ENCODE data around the gene TTC32.

Gene TTC32

DNA sequence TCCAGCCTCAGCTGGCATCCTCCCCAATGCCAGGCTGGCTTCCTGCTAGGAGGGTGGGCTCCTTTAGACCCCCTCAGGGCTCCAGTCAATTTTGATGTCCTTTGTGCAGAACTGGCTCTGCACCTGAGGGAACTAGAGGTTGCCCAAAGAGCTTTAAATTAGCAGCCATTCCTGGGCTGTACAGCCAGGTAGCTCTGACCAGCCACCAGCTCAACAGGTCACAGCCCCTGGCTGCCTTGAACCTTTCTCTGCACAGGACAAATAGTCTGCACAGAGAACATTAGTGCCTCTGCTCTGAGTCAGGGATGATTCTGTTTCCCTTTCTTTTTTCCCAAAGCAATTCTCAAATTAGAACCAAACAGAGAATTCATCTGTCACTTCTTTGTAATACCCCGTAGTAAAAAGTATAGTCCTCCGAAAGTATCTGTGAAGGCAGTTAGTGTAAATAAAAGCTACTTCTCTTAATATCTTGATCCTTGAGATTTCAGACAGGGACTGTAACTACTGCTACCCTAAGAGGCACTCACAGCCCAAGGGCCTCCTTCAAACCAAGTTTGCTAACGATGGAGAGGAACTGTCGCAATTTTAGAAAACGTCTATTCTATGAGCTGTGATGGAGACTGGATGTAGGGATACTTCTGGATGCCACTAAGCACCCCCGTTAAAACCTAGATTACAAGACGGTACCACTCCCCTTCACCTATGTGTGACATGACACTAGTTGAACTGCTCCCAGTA lies 3.0 kb downstream of the TTC32 start:
- H3K4me3 ChIP-seq (ENCODE audit: low read length) = no peak overlapping the region
- DNase-seq = no peak
- no peak overlapping the region for H3K27ac ChIP-seq (ENCODE audit: low read length)
- H3K27me3 ChIP-seq (replicated peaks; ENCODE audit: insufficient read depth, low read length) = no peaks in the 10 kb centered on the region
- no peaks in the 10 kb centered on the region for H3K36me3 ChIP-seq (replicated peaks; ENCODE audit: insufficient read depth, low read length)
- no peak overlapping the region for H3K4me2 ChIP-seq (ENCODE audit: low read depth, low read length)
- peaks cover 16% of the 10 kb centered on the region for H3F3A ChIP-seq (ENCODE audit: insufficient read depth, low read length)
- H3K9ac ChIP-seq (ENCODE audit: low read length) = no peak overlapping the region
- TF ChIP-seq EZH2 (optimal IDR thresholded peaks at IDR 0.05; ENCODE audit: low read depth, low read length) (no peak), EZH2phosphoT487 (IDR thresholded peaks at IDR 0.05; ENCODE audit: low read length) (no peak)
- TF ChIP-seq, protein P1, sequence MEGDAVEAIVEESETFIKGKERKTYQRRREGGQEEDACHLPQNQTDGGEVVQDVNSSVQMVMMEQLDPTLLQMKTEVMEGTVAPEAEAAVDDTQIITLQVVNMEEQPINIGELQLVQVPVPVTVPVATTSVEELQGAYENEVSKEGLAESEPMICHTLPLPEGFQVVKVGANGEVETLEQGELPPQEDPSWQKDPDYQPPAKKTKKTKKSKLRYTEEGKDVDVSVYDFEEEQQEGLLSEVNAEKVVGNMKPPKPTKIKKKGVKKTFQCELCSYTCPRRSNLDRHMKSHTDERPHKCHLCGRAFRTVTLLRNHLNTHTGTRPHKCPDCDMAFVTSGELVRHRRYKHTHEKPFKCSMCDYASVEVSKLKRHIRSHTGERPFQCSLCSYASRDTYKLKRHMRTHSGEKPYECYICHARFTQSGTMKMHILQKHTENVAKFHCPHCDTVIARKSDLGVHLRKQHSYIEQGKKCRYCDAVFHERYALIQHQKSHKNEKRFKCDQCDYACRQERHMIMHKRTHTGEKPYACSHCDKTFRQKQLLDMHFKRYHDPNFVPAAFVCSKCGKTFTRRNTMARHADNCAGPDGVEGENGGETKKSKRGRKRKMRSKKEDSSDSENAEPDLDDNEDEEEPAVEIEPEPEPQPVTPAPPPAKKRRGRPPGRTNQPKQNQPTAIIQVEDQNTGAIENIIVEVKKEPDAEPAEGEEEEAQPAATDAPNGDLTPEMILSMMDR (IDR thresholded peaks at IDR 0.05; ENCODE audit: low read length) = no peak
- no peaks in the 10 kb centered on the region for H3K9me3 ChIP-seq (replicated peaks; ENCODE audit: insufficient read depth, low read length)
- no peaks in the 10 kb centered on the region for H3K9me2 ChIP-seq (replicated peaks; ENCODE audit: insufficient read depth, low read length)
- H2AFZ ChIP-seq (ENCODE audit: low read length) = no peak overlapping the region
- 0 out of 2 replicates have a peak, but pooled peaks cover 3% of the 10 kb centered on the region for H4K20me1 ChIP-seq (ENCODE audit: insufficient read depth, low read length)
- H3K4me1 ChIP-seq (ENCODE audit: low read length) = peaks cover 4% of the 10 kb centered on the region; the same call in 1 of the 2 replicates
- peaks cover 37% of the 10 kb centered on the region for H3K79me2 ChIP-seq (ENCODE audit: low read length)

DNA sequence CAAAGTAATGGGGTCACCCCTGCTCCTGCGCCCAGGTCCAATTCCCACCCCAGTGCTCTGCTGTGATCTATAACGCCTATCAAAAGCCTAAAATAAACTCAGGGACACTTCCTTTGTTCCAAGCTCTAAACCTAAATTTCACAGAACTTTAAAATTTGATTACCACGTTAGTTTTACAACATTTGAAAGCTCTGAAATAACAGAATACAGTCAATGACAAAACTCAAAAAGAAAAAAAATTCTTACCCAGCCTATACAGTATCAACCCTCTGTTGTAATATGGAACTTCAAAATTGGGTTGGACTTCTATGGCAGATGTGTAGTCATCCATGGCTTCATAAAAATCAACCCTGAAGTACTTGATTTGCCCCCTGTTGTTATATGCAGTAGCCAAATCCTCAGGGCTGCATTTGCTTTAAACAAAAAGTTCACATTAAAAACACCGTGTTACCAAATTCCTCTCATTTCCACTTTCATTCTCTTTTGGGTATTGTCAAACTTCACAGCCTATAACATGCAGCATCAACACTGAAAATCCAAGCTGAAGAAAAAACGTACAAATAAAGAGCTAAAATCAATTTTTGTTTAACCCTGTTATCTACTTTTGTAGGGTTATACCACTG lies 4.0 kb downstream of the TTC32 start:
- Histone ChIP-seq H3K9ac (ENCODE audit: low read length) (no peak overlapping the region), H3K9me3 (replicated peaks; ENCODE audit: insufficient read depth, low read length) (no peaks in the 10 kb centered on the region), H3K9me2 (replicated peaks; ENCODE audit: insufficient read depth, low read length) (no peaks in the 10 kb centered on the region), H3F3A (ENCODE audit: insufficient read depth, low read length) (peaks cover 16% of the 10 kb centered on the region), H3K79me2 (ENCODE audit: low read length) (peaks cover 37% of the 10 kb centered on the region), H3K27me3 (replicated peaks; ENCODE audit: insufficient read depth, low read length) (no peaks in the 10 kb centered on the region), H3K27ac (ENCODE audit: low read length) (no peak overlapping the region), H2AFZ (ENCODE audit: low read length) (no peak overlapping the region), H3K36me3 (replicated peaks; ENCODE audit: insufficient read depth, low read length) (no peaks in the 10 kb centered on the region), H3K4me3 (ENCODE audit: low read length) (no peak overlapping the region), H4K20me1 (ENCODE audit: insufficient read depth, low read length) (0 out of 2 replicates have a peak, but pooled peaks cover 3% of the 10 kb centered on the region), H3K4me1 (ENCODE audit: low read length) (peaks cover 4% of the 10 kb centered on the region; the same call in 1 of the 2 replicates), H3K4me2 (ENCODE audit: low read depth, low read length) (no peak overlapping the region)
- TF ChIP-seq, protein P1 (IDR thresholded peaks at IDR 0.05; ENCODE audit: low read length) = no peak
- no peak for TF ChIP-seq EZH2 (optimal IDR thresholded peaks at IDR 0.05; ENCODE audit: low read depth, low read length)
- no peak for TF ChIP-seq EZH2phosphoT487 (IDR thresholded peaks at IDR 0.05; ENCODE audit: low read length)
- no peak for DNase-seq

DNA sequence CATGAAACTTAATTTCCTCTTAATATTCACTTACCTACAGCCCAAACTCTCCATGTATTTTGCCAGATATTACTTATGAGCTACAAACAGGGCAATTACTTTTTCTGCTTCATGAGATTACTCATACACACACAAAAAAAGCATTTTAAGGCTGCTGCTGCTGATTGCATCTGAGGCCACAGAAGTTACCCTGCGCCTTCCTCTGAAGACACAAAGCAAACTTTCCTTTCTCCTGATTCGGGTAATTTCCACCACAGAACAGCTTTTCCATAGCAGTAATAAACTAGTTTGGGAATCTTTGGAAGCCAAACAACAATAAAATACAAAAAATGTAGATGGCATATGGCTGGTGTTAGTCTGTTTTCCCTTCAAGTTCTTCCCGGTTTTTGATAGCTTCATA lies 6.2 kb downstream of the TTC32 start:
- no peaks in the 10 kb centered on the region for H3K27me3 ChIP-seq (replicated peaks; ENCODE audit: insufficient read depth, low read length)
- H3F3A ChIP-seq (ENCODE audit: insufficient read depth, low read length) = peaks cover 9% of the 10 kb centered on the region; the same call in 1 of the 2 replicates
- no peaks in the 10 kb centered on the region for H3K9me2 ChIP-seq (replicated peaks; ENCODE audit: insufficient read depth, low read length)
- H3K4me1 ChIP-seq (ENCODE audit: low read length) = peaks cover 4% of the 10 kb centered on the region; the same call in 1 of the 2 replicates
- H3K4me2 ChIP-seq (ENCODE audit: low read depth, low read length) = no peak overlapping the region
- H3K36me3 ChIP-seq (replicated peaks; ENCODE audit: insufficient read depth, low read length) = no peaks in the 10 kb centered on the region
- 0 out of 2 replicates have a peak, but pooled peaks cover 3% of the 10 kb centered on the region for H4K20me1 ChIP-seq (ENCODE audit: insufficient read depth, low read length)
- DNase-seq = no peak
- no peak overlapping the region for H3K9ac ChIP-seq (ENCODE audit: low read length)
- H2AFZ ChIP-seq (ENCODE audit: low read length) = no peak overlapping the region
- no peak for TF ChIP-seq EZH2phosphoT487 (IDR thresholded peaks at IDR 0.05; ENCODE audit: low read length)
- no peak for TF ChIP-seq EZH2 (optimal IDR thresholded peaks at IDR 0.05; ENCODE audit: low read depth, low read length)
- TF ChIP-seq, protein P1 (IDR thresholded peaks at IDR 0.05; ENCODE audit: low read length) = no peak
- H3K4me3 ChIP-seq (ENCODE audit: low read length) = no peak overlapping the region
- H3K27ac ChIP-seq (ENCODE audit: low read length) = no peak overlapping the region
- peaks cover 24% of the 10 kb centered on the region for H3K79me2 ChIP-seq (ENCODE audit: low read length)
- no peaks in the 10 kb centered on the region for H3K9me3 ChIP-seq (replicated peaks; ENCODE audit: insufficient read depth, low read length)
